AG04450 (cell line): ENCODE data around the gene LGMN. TPM values are rescaled to one million over a fixed set of nuclear protein-coding genes. Genes with fewer than 3 reads are reported as not detected.

Experiments used
- CTCF ChIA-PET: fragments of 300-600, 350-600 bp; formaldehyde crosslinking; extraction: SDS; loops from one replicate; lab custom pipeline; 2022; ENCODE audit warnings: antibody characterized with exemption, inconsistent platforms; lab: Charles Lee
- POLR2A ChIA-PET: fragments of 350-600 bp; formaldehyde crosslinking; extraction: SDS; loops from one replicate; lab custom pipeline; 2021; ENCODE audit warnings: antibody characterized with exemption, inconsistent platforms; lab: Yijun Ruan, JAX
- DNase-seq: peaks from one replicate; pipeline ENCODE4 v3.0.0-alpha.2; 2011; ENCODE audit warnings: low read depth, low spot score
- H3K27ac ChIP-seq: one replicate; pipeline ENCODE4 v1.5.1; 2012; ENCODE audit warnings: low read depth, low read length, control low read depth
- H3K27me3 ChIP-seq: one replicate; pipeline ENCODE4 v1.6.0; 2012; ENCODE audit warnings: low read length; ENCODE audit not compliant: control insufficient read depth, insufficient read depth
- H3K4me3 ChIP-seq: 2 replicates; pipeline ENCODE4 v1.5.1; 2011; ENCODE audit warnings: mild to moderate bottlenecking, low read depth, low read length, control low read depth
- H3K9me3 ChIP-seq: 2 replicates; pipeline ENCODE4 v1.5.1; 2012; ENCODE audit warnings: low read length; ENCODE audit not compliant: control insufficient read depth, insufficient read depth
- CTCF ChIP-seq: IDR thresholded peaks from 2 replicates; pipeline ENCODE4 v1.5.1; 2011; ENCODE audit warnings: low read depth, low read length, control low read depth, inconsistent platforms
- polyA plus RNA-seq: library from polyadenylated mRNA; depleted of rRNA; stranded (reverse); fragments of >200 nt; gene quantifications from 2 replicates; pipeline ENCODE4 v1.2.3, GENCODE V29; 2011

Gene LGMN
- polyA plus RNA-seq, 1 experiment: 21.8 TPM

GRCh38 chr14:92744198-92744597, 4.2 kb downstream of the LGMN start:
- peaks cover 4% of the 10 kb centered on the region for H3K27me3 ChIP-seq
- H3K4me3 ChIP-seq: no peak overlapping the region
- no peak for DNase-seq
- H3K9me3 ChIP-seq: no peaks in the 10 kb centered on the region
- TF ChIP-seq CTCF: no peak
- H3K27ac ChIP-seq: no peak overlapping the region
- POLR2A ChIA-PET: interaction anchor here (0.7 kb wide), 1 partner anchor 28 kb away, joined by 3 read pairs; no protein-coding TSS in a partner anchor
- CTCF ChIA-PET: no interaction called here

GRCh38 chr14:92740440-92740839, 8.0 kb downstream of the LGMN start:
- POLR2A ChIA-PET: no interaction called here
- Histone ChIP-seq H3K9me3 (no peaks in the 10 kb centered on the region), H3K27me3 (peaks cover 14% of the 10 kb centered on the region), H3K27ac (no peak overlapping the region), H3K4me3 (no peak overlapping the region)
- no peak for DNase-seq
- TF ChIP-seq CTCF: no peak
- CTCF ChIA-PET: no interaction called here

- no peak for DNase-seq
- no peak overlapping the region for H3K4me3 ChIP-seq
- TF ChIP-seq CTCF: no peak
- H3K27me3 ChIP-seq: peaks cover 14% of the 10 kb centered on the region
- no peak overlapping the region for H3K27ac ChIP-seq
- CTCF ChIA-PET: no interaction called here
- POLR2A ChIA-PET: no interaction called here
- no peaks in the 10 kb centered on the region for H3K9me3 ChIP-seq
Observed at GRCh38 chr14:92737619-92738188, 10.7 kb downstream of the LGMN start.

- H3K27ac ChIP-seq: no peak overlapping the region
- no peak overlapping the region for H3K4me3 ChIP-seq
- TF ChIP-seq CTCF: no peak
- CTCF ChIA-PET: no interaction called here
- no peaks in the 10 kb centered on the region for H3K9me3 ChIP-seq
- POLR2A ChIA-PET: no interaction called here
- H3K27me3 ChIP-seq: peaks cover 14% of the 10 kb centered on the region
- no peak for DNase-seq
Observed at GRCh38 chr14:92737206-92737605, 11.2 kb downstream of the LGMN start.

- peaks cover 21% of the 10 kb centered on the region for H3K27me3 ChIP-seq
- POLR2A ChIA-PET: no interaction called here
- CTCF ChIA-PET: no interaction called here
- H3K27ac ChIP-seq: no peak overlapping the region
- peaks cover 5% of the 10 kb centered on the region; the same call in 1 of the 2 replicates for H3K9me3 ChIP-seq
- no peak for TF ChIP-seq CTCF
- H3K4me3 ChIP-seq: no peak overlapping the region
- no peak for DNase-seq
Observed at GRCh38 chr14:92735344-92735743, 13.1 kb downstream of the LGMN start.
